Loucy (cell line): ENCODE data around the gene FDX1.

ENCODE experiments used
- CTCF ChIP-seq: fragments of 200-600 bp; sonication (generic); conservative IDR thresholded peaks from 2 replicates; pipeline ENCODE4 v1.5.1; 2014; ENCODE audit warnings: mild to moderate bottlenecking, antibody characterized with exemption, low read length
- EZH2phosphoT487 ChIP-seq: fragments of 200-600 bp; IDR thresholded peaks from 2 replicates; pipeline ENCODE4 v1.6.1; 2018; ENCODE audit warnings: antibody characterized with exemption, mild to moderate bottlenecking, moderate library complexity, borderline replicate concordance

GRCh38 chr11:110512026-110512425 is 82.3 kb downstream of the FDX1 start:
- TF ChIP-seq CTCF (no peak), EZH2phosphoT487 (no peak)
